DND-41 (cell line): ENCODE measurements around the gene PIGW.

Source experiments
- CTCF ChIP-seq: IDR thresholded peaks from 2 replicates; pipeline ENCODE4 v1.5.1; 2012; ENCODE audit warnings: borderline replicate concordance, low read length, moderate library complexity, mild to moderate bottlenecking; ENCODE audit not compliant: poor library complexity, severe bottlenecking; ENCODE audit errors: extremely low read depth
- EZH2 ChIP-seq: IDR thresholded peaks from 3 replicates; pipeline ENCODE4 v1.6.1; 2012; ENCODE audit warnings: borderline replicate concordance, low read depth, mild to moderate bottlenecking, moderate library complexity, low read length, inconsistent platforms; ENCODE audit not compliant: severe bottlenecking

- no peak for TF ChIP-seq EZH2
- no peak for TF ChIP-seq CTCF
Measured at GRCh38 chr17:36498155-36498554, 36.6 kb upstream of the PIGW start.
